Stimulated activated CD8-positive, alpha-beta memory T cell treated with anti-CD3 and anti-CD28 coated beads, Interleukin-2, amount 100 ng/mL, for 1 hour (primary cell): ENCODE measurements around the gene CYB5D1.
A peak's percentile ranks its signal among the peaks of the same experiment; 100 is the strongest.

Source experiments
- DNase-seq, 2 donors: peaks; one replicate each; pipeline ENCODE4 v3.0.0-alpha.2; 2020; ENCODE audit warnings: low read depth in 2 of 2

The CYB5D1 gene

GRCh38 chr17:7844292-7845154, 13.3 kb upstream of the CYB5D1 start:
- peak; percentile 61 to 65 for DNase-seq

- DNase-seq: no peak
These were observed 12.3 kb upstream of the CYB5D1 start for GRCh38 chr17:7845359-7846062.

GRCh38 chr17:7846063-7846735, 11.6 kb upstream of the CYB5D1 start:
- no peak for DNase-seq

GRCh38 chr17:7846765-7847661, 10.8 kb upstream of the CYB5D1 start:
- DNase-seq: no peak

- DNase-seq: no peak
These were observed 9.6 kb upstream of the CYB5D1 start for GRCh38 chr17:7848131-7848579.

- DNase-seq: no peak
These were observed 9.1 kb upstream of the CYB5D1 start for GRCh38 chr17:7848739-7849129.

GRCh38 chr17:7849130-7849750, 8.6 kb upstream of the CYB5D1 start:
- no peak for DNase-seq

- DNase-seq: no peak
These were observed 7.9 kb upstream of the CYB5D1 start for GRCh38 chr17:7849751-7850504.

GRCh38 chr17:7850701-7851437, 6.9 kb upstream of the CYB5D1 start:
- no peak for DNase-seq

- peak; percentile 84 to 91 for DNase-seq
These were observed 6.2 kb upstream of the CYB5D1 start for GRCh38 chr17:7851438-7852261.

GRCh38 chr17:7852262-7852670, 5.5 kb upstream of the CYB5D1 start:
- no peak for DNase-seq

- DNase-seq: no peak
These were observed 4.7 kb upstream of the CYB5D1 start for GRCh38 chr17:7852919-7853690.

- DNase-seq: no peak
These were observed 4.1 kb upstream of the CYB5D1 start for GRCh38 chr17:7853691-7854038.

GRCh38 chr17:7854078-7854777, 3.6 kb upstream of the CYB5D1 start:
- DNase-seq: no peak

GRCh38 chr17:7854851-7855659, 2.7 kb upstream of the CYB5D1 start, which contains the start of gene TMEM88:
TSS of gene TMEM88 (plus strand) at chr17:7855066. CDS start at chr17:7855075, 9 bp downstream.
- no peak for DNase-seq

GRCh38 chr17:7855660-7856010, 2.2 kb upstream of the CYB5D1 start:
- no peak for DNase-seq
